OCI-LY3 (cell line): Measurements from ENCODE around the gene WDFY4.

Source experiments
- CTCF ChIP-seq: fragments of 200-600, 300-600 bp; sonication (generic); IDR thresholded peaks from 2 replicates; pipeline ENCODE4 v1.5.1; 2014; ENCODE audit warnings: antibody characterized with exemption, low read length, low read depth
- EZH2phosphoT487 ChIP-seq: fragments of 200-600 bp; shearing (Covaris generic); IDR thresholded peaks from 2 replicates; pipeline ENCODE4 v1.6.1; 2018; ENCODE audit warnings: antibody characterized with exemption, mixed run types, low read depth

- TF ChIP-seq CTCF (no peak), EZH2phosphoT487 (no peak)
These were observed 324.7 kb downstream of the WDFY4 start for GRCh38 chr10:49009199-49009979.
